RCC 7860 (cell line): ENCODE measurements around the gene CES1.
"Not testable (repeated sequence)": the region's sequence is repeated elsewhere in the genome, so short reads cannot be mapped to it uniquely, and the experiment has no call there.

Experiments
- DNase-seq: peaks from one replicate; pipeline ENCODE4 v3.0.0-alpha.2; 2015; ENCODE audit warnings: low spot score
- FAIRE-seq: peaks from 2 replicates; lab custom pipeline; 2012; peaks lifted over from hg19 to GRCh38; lab: Jason Lieb, UNC

CES1 gene

DNA sequence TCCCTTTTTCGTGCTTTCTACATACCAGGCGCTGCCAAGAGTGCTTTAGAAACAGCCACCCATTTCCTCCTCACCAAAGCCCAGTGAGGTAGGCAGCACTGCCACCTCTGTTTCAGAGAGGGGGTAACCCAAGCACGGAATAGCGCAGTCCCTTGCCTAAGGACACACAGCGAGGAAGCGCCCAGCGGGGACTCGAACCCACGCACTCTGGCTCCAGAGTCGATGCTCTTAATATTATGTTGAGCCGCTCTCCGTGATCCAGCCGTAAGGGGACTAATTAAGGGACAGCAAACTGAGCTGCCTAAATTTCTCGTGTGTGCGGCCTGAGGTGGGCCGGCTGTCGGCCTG lies 497 bp downstream of the CES1 start:
- DNase-seq, result no peak
- FAIRE-seq, result no peak

- FAIRE-seq (no peak), DNase-seq (no peak)
These were observed 2.1 kb downstream of the CES1 start for GRCh38 chr16:55830658-55831294.

DNA sequence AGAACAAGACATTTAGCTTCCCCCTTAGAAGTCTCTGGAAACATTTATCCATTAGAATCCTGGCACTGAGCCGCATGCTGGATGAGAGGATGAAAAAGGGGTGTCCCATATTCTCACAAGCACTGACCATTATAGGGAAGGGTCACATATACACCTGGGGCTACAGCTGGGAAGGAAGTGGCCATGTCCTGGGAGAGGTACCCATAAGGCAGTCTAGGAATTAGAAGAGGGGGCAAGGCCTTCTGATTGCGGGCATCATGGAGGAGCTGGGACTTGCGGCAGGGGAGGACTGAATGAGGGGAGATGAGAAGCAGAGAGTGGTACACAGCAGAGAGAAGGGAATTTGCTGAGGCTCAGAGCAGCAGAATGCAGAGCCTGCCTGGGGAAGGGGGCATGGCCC lies 3.7 kb downstream of the CES1 start:
- FAIRE-seq, DNase-seq: not testable (repeated sequence)

DNA sequence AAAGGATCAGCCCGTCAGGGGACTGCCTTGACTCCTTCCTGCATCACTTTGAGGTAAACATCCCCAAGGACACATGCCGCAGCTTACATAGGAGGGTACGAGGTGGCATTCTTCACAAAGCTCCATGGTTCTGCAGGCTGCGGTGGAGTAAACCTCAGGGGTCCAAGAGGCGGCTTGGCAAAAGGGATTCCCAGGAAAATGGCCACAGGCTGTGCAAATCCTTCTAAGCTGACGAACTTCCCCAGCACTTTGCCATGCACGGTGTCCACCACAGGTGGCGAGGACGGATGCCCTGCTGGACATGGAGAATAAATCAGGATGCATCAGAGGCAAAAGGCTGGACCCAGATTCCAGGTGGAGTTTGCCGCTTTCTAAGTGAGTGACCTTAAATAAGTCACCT lies 4.2 kb downstream of the CES1 start:
- DNase-seq (no peak), FAIRE-seq (no peak)

DNA sequence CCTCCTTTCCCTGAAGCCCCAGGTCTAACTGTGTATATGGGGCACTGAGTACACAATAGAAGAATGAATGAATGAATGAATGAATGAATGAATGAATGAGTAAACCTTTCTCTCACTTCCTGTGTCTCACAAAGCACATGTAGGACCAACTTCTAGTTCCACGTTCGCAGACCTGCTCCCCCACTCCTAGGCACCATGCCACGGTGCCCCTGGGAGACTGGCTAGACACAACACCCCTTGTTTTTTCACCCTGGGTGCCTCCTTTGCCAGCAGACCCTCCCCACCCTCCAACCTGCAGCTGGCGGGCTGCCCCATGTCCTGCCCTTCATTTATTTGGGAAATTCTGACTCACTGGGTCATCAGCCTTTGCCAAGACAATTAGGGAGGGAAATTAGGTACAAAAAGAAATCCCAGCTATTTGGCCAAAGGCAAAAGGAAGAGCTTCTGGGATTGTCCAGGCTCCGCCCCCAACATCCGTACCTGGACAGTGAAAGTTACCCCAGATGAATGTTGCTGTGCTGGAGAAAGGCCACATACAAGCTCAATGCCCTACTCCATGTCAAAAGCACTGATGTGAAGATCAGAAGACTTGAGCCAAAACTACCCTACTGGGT lies 7.7 kb downstream of the CES1 start:
- DNase-seq (no peak), FAIRE-seq (no peak)

DNA sequence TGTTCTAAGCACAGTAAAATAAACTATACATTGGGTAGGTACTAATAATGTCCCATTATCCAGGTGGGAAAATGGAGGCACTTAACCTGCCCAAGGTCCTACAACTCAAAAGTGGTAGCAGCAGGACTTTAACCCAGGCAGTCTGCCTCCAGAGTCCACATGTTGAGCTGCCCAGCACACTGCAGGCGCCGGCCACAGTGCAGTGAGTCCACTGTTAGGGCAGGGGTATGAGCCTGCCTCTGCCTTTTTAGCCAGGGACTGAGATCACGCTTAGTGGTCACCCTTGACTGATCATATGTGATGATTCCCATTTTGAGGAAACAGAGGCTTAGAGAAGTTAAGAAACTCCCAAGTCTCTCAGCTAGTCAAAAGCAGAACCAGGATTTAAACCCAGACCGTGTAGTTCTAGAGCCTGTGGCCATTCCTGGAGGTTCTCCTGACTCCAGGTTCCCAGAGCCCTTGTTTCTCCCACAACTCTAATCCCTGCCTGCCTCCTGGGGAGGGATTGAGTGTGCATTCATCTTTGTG lies 8.4 kb downstream of the CES1 start:
- FAIRE-seq, result no peak
- no peak for DNase-seq

DNA sequence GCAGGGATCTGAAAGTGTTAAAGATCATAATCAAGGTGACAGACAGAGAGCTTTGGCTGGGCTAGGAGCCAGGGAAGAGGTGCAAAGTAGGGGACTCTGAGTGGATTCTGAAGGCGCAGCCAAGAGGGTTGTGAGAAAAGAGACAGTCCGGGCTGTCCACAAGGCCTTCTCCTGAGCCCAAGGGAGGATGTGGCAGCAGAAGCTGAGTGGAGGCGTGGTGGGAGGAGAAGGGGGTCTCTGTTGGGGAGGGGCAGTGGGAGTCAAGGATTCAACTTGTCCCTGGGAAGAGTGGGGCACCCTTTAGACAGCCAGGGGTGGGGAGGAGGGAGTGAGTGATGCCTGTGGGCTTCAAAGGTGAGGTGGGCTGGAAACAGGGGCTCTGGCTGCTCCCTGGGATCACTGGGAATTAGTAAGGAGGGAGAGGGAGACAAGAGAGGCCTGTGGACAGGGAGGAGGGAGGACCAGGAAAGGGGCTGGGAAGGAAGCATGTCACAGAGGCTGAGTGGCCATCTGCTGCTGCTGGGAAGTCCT lies 10.6 kb downstream of the CES1 start:
- no peak for FAIRE-seq
- no peak for DNase-seq

- no peak for FAIRE-seq
- no peak for DNase-seq
These were observed 11.7 kb downstream of the CES1 start for GRCh38 chr16:55821210-55821609.

DNA sequence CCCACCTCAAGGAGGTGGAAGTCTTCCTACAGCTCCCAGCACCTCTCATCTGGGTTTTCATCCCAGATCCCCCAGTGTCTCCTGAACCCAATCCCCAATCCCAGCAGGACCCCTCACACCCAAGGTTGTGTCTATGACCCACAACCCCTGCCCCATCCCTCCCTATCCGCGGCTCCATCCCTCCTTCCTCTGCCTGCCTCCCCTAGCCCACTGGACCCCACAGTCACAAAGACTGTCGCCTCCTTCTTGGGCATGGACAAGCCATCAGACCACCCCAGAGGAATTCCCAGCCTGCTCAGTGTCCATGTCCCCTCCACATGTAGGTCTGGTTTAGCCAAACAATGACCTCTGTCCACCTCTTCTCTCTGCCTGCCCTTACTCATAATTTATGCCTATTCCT lies 12.3 kb downstream of the CES1 start:
- DNase-seq (no peak), FAIRE-seq (no peak)

DNA sequence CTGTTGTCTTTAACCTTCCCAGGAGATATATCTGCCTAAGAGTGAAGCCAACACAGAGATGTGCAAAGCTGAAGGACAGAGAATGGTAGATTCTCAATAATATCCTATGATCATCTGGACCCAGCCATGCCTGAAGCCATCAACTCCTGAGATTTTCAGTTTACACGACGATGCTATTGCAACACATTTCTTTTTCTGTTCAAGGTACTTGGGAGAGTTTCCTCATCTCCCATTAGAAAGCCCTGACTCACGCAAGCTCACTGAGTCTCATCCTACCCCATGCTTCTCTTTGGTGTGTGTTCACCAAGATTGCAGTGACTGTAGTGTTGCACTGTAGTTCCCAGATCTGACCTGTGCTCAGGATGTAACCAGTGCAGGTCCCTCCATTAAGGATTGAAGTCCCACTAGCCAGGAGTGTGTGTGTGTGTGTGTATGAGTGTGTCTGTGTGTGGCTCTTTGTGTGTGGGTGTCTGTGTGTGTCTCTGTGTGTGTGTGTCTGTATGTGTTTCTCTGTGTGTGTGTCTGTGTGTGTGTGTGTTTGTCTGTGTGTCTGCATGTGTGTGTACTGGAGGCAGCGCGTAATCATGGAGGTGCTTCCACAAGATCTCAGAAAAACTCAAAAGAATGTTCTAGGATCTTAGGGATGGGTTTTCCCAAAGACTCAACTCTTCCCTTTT lies 15.5 kb downstream of the CES1 start:
- DNase-seq (no peak), FAIRE-seq (no peak)

DNA sequence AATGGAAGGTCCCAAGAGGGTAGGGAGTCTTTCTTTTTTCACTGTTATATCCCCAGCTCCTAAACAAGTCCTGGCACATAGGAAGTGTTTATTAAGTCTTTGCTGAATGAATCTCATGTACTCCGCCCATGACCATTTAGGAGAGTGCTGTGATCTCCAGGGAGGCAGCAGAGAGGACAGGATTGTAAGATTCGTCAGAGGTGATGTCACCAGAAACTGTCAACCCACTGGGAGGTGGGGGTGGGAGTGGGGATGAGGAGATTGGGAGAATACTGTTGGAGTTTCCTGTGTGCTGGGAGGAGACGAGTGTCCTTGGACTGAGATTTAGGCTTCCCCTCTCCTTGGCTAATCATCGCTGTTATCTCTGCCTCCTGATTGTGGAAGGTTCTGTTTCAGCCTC lies 16.7 kb downstream of the CES1 start:
- not testable (repeated sequence) for DNase-seq

DNA sequence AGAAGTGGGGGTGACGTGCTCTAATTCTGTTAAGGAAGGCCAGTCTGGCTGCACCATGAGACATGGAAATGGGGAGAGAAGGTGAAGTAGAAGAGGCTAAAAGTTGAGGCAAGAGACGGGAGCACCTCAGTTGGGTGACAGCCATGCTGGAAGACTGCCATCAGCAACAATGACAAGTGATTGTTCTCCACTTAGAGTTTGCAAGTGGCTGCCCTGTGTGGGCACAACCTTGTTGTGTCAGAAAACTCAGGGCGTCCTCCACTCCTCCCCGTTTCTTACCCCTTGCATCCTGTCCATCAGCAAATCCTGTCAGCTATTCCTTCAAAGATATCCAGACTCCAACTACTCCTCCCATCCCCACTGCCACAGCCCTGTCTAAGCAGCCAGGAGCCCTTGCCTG lies 17.6 kb downstream of the CES1 start:
- no peak for FAIRE-seq

More for the DNA sequence above, 16.7 kb downstream of the CES1 start:
- FAIRE-seq, result not testable (repeated sequence)

DNA sequence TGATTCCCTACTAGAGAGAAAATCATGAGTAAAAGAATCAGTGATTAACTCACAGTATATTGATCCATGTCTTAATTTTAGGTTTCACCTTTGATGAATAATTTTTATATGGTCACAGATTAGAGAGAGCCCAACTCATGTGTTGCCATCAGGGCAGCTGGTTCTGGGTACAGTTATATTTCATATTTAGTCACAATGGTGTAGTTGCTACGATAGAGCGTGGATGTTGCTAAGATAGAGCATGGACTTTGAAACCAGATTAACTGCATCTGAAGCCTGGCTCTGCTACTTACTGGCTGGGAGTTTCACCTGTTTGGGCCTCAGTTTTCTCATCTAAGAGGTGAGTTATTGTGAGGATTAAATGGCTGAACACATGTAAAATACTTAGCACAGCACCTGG lies 18.7 kb downstream of the CES1 start:
- FAIRE-seq, DNase-seq: not testable (repeated sequence)

More for the DNA sequence above, 17.6 kb downstream of the CES1 start:
- DNase-seq, result no peak

DNA sequence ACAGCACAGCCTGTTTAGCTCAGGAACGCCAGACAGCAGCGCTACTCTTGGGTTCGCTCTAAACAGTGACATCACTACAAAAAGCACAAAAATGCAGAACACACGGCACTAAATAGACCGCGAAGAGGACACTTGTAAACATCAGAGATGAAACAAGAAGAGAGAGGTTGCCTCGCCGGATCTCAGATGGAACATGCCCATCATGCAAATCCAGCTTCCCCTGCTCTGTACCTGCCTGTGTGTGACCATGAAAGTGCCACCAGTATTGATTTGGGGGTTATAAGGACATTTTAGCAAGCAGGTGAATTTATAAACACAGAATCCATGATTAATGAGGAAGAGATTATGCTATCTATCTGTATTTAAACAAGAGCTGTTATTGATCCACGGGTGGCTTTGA lies 19.2 kb downstream of the CES1 start:
- FAIRE-seq, DNase-seq: not testable (repeated sequence)

GRCh38 chr16:55812951-55813350 lies 19.9 kb downstream of the CES1 start:
- FAIRE-seq (no peak), DNase-seq (no peak)

DNA sequence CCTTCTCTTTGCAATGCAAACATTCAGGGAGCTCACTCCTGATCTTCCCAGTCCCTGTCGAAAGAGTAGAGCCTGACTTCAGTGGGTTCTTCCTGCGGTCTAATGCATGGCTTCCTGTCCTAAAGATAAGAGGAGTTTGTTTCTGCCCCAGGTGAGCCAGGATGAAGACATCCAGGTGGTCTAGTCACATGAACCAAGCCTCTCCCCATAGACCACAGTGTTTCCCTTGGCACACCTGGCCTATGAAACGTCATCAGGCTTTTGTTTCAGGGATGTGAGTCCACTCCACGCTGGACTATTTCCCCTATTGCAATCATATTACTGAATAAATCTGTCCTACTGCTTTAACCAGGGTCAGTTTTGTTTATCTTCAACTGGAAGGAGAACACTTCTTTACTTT lies 21.1 kb downstream of the CES1 start:
- FAIRE-seq (no peak), DNase-seq (no peak)

GRCh38 chr16:55810451-55810961 lies 22.4 kb downstream of the CES1 start:
- no peak for FAIRE-seq
- no peak for DNase-seq

DNA sequence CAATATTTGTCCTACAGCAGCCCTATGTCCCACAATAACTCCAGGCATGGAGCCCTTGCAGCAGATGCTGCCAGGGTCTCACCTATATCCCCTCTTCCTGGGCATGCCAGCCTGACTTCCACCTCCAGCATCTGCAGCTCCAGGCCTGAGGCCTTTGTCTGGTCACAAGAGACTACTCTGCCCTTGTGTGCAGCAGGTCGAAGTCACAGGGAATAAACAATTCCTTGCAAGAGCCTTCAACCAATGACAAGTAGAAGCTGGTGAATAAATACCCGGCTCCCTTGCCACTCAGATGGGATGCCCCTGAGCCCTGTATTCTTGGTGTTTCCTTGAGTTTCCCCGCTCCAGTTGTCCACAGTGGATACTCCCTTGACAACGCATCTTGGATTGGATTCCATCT lies 23.0 kb downstream of the CES1 start:
- no peak for FAIRE-seq

DNA sequence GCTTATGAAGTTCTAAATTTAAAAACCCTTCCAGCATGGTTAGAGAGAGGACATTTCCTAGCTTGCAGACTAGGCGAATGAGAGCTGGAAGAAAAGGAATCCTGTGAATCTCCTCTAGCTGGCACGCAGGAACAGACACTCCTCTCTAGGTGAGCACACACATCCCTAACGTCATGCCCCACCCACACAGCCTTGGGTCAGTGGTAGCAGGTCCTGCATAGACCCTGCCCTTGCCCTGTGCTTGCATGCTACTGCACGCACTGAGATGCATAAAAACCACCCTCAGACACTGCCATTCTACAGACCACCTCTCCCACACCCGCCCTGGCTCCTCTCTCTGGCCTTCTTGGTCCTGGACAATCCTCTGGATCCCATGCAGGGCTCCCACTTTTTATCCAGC lies 23.5 kb downstream of the CES1 start:
- DNase-seq (no peak), FAIRE-seq (no peak)

More for the DNA sequence above, 23.0 kb downstream of the CES1 start:
- no peak for DNase-seq

GRCh38 chr16:55808286-55808685 lies 24.6 kb downstream of the CES1 start:
- not testable (repeated sequence) for DNase-seq, FAIRE-seq

DNA sequence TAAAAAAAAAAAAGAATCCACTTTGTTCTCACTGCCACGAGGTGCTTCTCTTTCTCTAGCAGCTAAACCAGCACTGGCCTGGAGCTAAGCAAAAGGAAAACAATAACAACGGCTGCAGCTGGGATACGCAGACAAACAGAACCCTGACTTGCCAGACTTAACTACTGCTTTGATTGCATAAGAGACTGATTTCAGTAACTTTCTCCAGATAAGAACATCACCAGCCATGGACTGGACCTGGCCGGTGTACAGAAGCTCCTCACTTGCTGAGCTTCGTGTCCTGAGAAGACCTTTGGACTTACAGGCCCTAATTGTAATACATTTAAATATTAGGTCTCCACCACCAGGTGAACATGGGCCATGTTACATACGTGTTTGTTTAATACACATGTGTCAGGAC lies 27.8 kb downstream of the CES1 start:
- FAIRE-seq, DNase-seq: not testable (repeated sequence)
